ENCODE data around the gene CRHR1. TPM values are rescaled to one million over a fixed set of nuclear protein-coding genes. Genes with fewer than 3 reads are reported as not detected.

CRHR1 gene
- total and polyA plus RNA-seq, 2 of the 4 experiments (the other 2 are of a cell fraction): not detected

DNA sequence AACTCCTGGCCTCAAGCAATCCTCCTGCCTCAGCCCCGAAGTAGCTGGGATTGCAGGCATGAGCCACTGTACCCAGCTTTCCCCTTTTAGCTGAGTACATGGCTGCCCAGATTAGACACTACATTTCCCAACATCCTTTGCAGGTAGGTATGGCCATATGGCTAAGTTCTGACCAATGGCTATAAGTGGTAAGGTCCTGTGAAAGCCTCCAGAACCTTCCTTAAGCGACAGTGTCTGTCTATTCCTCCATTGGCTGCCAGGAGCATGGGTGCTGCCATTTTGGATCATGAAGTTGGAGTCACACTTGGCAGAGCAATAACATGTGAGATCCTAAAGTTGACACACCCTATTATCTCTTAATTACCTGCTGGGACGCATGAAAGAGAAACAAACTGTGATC lies 24.4 kb upstream of the CRHR1 start:
- no peak overlapping the region for H4K8ac ChIP-seq (ENCODE audit: low read depth in 2 of 2, low read length in 2 of 2)
- H3K27ac ChIP-seq (ENCODE audit: insufficient read depth, low read length): no peak overlapping the region
- H2BK5ac ChIP-seq (ENCODE audit: low read depth, low read length, poor library complexity, severe bottlenecking): no peak overlapping the region
- no peak overlapping the region for H3K4ac ChIP-seq (ENCODE audit: low read depth, low read length)
- H4K20me1 ChIP-seq (ENCODE audit: insufficient read depth, low read length): no peaks in the 10 kb centered on the region
- dilution Hi-C loops (cut with HindIII; ENCODE audit: low sequenced_read_pairs, unreplicated experiment): no loop called here
- H3K9ac ChIP-seq (ENCODE audit: low read depth, low read length): no peak overlapping the region
- peaks cover 15% of the 10 kb centered on the region for H3K27me3 ChIP-seq (ENCODE audit: control insufficient read depth, insufficient read depth, low read length)
- H2AK9ac ChIP-seq (replicated peaks; ENCODE audit: low read depth, low read length, poor library complexity): no peak overlapping the region
- in situ Hi-C loops (cut with MboI; ENCODE audit: low sequenced_read_pairs): no loop called here
- H3K9me3 ChIP-seq (ENCODE audit: control insufficient read depth, insufficient read depth, low read length): no peaks in the 10 kb centered on the region
- no peak overlapping the region for H3K56ac ChIP-seq (ENCODE audit: extremely low read depth, insufficient read depth, low read length)
- H3K18ac ChIP-seq (ENCODE audit: low read depth, low read length): no peak overlapping the region
- POLR2A ChIA-PET (ENCODE audit: unreplicated experiment): no interaction called here
- no peaks in the 10 kb centered on the region for H3K79me1 ChIP-seq (ENCODE audit: low read depth in 1 of 2, low read length in 2 of 2)
- ATAC-seq (ENCODE audit: low read depth) (no peak), DNase-seq (no peak)
- no CpG with 5 or more reads among the region's 3 CpGs for WGBS, 2 experiments (ENCODE audit: extremely low coverage in 2 of 2, insufficient read length in 1 of 2)
- H3K4me1 ChIP-seq (ENCODE audit: control insufficient read depth, insufficient read depth, low read length): no peaks in the 10 kb centered on the region
- no peak overlapping the region for H2BK120ac ChIP-seq (ENCODE audit: low read depth, low read length)
- H2BK20ac ChIP-seq (ENCODE audit: low read depth, low read length): no peak overlapping the region
- H3K4me3 ChIP-seq (ENCODE audit: insufficient read depth, low read depth, low read length): no peak overlapping the region
- no peak overlapping the region for H2AK5ac ChIP-seq (ENCODE audit: low read depth, low read length)
- H3K4me2 ChIP-seq (ENCODE audit: low read depth, low read length): no peak overlapping the region
- H2AFZ ChIP-seq (replicated peaks; ENCODE audit: low read length, poor library complexity): no peak overlapping the region
- H4K5ac ChIP-seq (ENCODE audit: low read depth, low read length): no peak overlapping the region
- CTCF ChIA-PET: no interaction called here
- H3K23ac ChIP-seq (ENCODE audit: low read depth, low read length): no peak overlapping the region
- H3K9me1 ChIP-seq (ENCODE audit: insufficient read depth, low read length): no peaks in the 10 kb centered on the region
- intact Hi-C loops (cut with micrococcal nuclease): loop anchor here (2.0 kb wide), 1 partner anchor 29 kb away; no protein-coding TSS in a partner anchor
- H2BK15ac ChIP-seq (ENCODE audit: low read depth, low read length): no peak overlapping the region
- no TSS peak for BruUV-seq (replicated peaks)
- no peaks in the 10 kb centered on the region for H3K36me3 ChIP-seq (ENCODE audit: control insufficient read depth, insufficient read depth, low read length)
- no peak overlapping the region for H4K91ac ChIP-seq (ENCODE audit: insufficient read depth, low read depth, low read length)
- H3K14ac ChIP-seq (replicated peaks; ENCODE audit: low read depth, low read length): no peak overlapping the region
- no peak for TF ChIP-seq MXI1 (IDR thresholded peaks at IDR 0.05; ENCODE audit: borderline replicate concordance, low read depth, low read length)
- TF ChIP-seq NFE2L2 (IDR thresholded peaks at IDR 0.05; ENCODE audit: low read depth, low read length): no peak
- TF ChIP-seq MAFK (IDR thresholded peaks at IDR 0.05; ENCODE audit: low read depth, low read length): no peak
- TF ChIP-seq, protein P1, sequence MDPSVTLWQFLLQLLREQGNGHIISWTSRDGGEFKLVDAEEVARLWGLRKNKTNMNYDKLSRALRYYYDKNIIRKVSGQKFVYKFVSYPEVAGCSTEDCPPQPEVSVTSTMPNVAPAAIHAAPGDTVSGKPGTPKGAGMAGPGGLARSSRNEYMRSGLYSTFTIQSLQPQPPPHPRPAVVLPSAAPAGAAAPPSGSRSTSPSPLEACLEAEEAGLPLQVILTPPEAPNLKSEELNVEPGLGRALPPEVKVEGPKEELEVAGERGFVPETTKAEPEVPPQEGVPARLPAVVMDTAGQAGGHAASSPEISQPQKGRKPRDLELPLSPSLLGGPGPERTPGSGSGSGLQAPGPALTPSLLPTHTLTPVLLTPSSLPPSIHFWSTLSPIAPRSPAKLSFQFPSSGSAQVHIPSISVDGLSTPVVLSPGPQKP (IDR thresholded peaks at IDR 0.05; ENCODE audit: borderline replicate concordance, low read depth, low read length): no peak
- TF ChIP-seq BHLHE40 (IDR thresholded peaks at IDR 0.05; ENCODE audit: low read depth, low read length): no peak
- TF ChIP-seq POLR2A (IDR thresholded peaks at IDR 0.05; ENCODE audit: low read depth, low read length): no peak
- TF ChIP-seq CEBPB (IDR thresholded peaks at IDR 0.05; ENCODE audit: low read depth, low read length): no peak
- no peak for TF ChIP-seq FOS (IDR thresholded peaks at IDR 0.05; ENCODE audit: low read depth, low read length)
- no peak for TF ChIP-seq CHD1 (IDR thresholded peaks at IDR 0.05; ENCODE audit: low read depth, low read length)
- no peak for TF ChIP-seq RFX5 (IDR thresholded peaks at IDR 0.05; ENCODE audit: low read depth, low read length)
- TF ChIP-seq MAZ (IDR thresholded peaks at IDR 0.05; ENCODE audit: borderline replicate concordance, low read depth, low read length): no peak
- TF ChIP-seq RAD21 (IDR thresholded peaks at IDR 0.05; ENCODE audit: low read length): no peak
- TF ChIP-seq SMC3 (IDR thresholded peaks at IDR 0.05; ENCODE audit: low read depth, low read length): no peak
- no peak for TF ChIP-seq USF2 (IDR thresholded peaks at IDR 0.05; ENCODE audit: low read depth, low read length)
- TF ChIP-seq RCOR1 (IDR thresholded peaks at IDR 0.05; ENCODE audit: insufficient replicate concordance, low read length): no peak
- TF ChIP-seq CTCF (conservative IDR thresholded peaks at IDR 0.05; ENCODE audit: low read depth, low read length): no peak
